HCT116 (cell line): ENCODE results near the gene USP48. TPM values are rescaled to one million over a fixed set of nuclear protein-coding genes. Genes with fewer than 3 reads are reported as not detected.

Source experiments
- ATAC-seq: fragments of 200-7000 bp; cut with Tn5 transposase; 2 replicates; pipeline ENCODE4 v1.9.1; 2020; ENCODE audit warnings: mild to moderate bottlenecking, moderate library complexity
- BruUV-seq: library from RNA; stranded (reverse); fragments of 400-500 nt; replicated peaks from 2 replicates; lab custom pipeline; 2021; lab: Mats Ljungman, UMichigan
- CTCF ChIA-PET: fragments of 300-600 bp; sonication (Branson Sonifier 250); formaldehyde crosslinking; loops from one replicate; lab custom pipeline; 2021; ENCODE audit warnings: antibody characterized with exemption; lab: Charles Lee
- POLR2A ChIA-PET: fragments of 300-600, 350-600 bp; sonication (Branson Sonifier 250); formaldehyde crosslinking; loops from one replicate; lab custom pipeline; 2021; ENCODE audit warnings: antibody characterized with exemption; lab: Charles Lee
- RAD21 ChIA-PET, 2 experiments: fragments of 300-600 bp; sonication (Branson Sonifier 250); formaldehyde crosslinking; loops; one replicate each; lab custom pipeline; 2023; ENCODE audit warnings: low total read pairs in 2 of 2; ENCODE audit not compliant: uncharacterized antibody in 2 of 2, unreplicated experiment in 2 of 2, low non-redundant PET in 1 of 2; lab: Charles Lee
- DNase-seq: peaks from one replicate; pipeline ENCODE4 v3.0.0-alpha.2; 2010; ENCODE audit warnings: low read depth, low spot score
- H2AFZ ChIP-seq: fragments of 200-600 bp; shearing (Covaris generic), sonication (generic); 2 replicates; pipeline ENCODE4 v1.6.1; 2017; ENCODE audit warnings: low read depth, mixed run types, mixed read lengths, antibody characterized with exemption, low read length; ENCODE audit not compliant: poor library complexity, severe bottlenecking
- H3K27ac ChIP-seq: 2 replicates; pipeline ENCODE4 v1.5.1; 2012; ENCODE audit warnings: low read depth, low read length
- H3K27me3 ChIP-seq: fragments of 200-600 bp; sonication (generic); 2 replicates; pipeline ENCODE4 v1.6.1; 2016; ENCODE audit warnings: mixed run types, low read length, mixed read lengths; ENCODE audit not compliant: insufficient read depth
- H3K36me3 ChIP-seq, 2 experiments: fragments of 200-500 bp in 1 of 2; fragments of 200-600 bp in 1 of 2; sonication (Bioruptor generic) in 1 of 2; sonication (generic) in 1 of 2; 2 replicates each; pipeline versions ENCODE4 v1.5.1 to v1.6.1; 2014 to 2016; ENCODE audit warnings: low read length in 2 of 2, inconsistent platforms in 1 of 2, mixed read lengths in 1 of 2, mixed run types in 1 of 2; ENCODE audit not compliant: insufficient read depth in 2 of 2, control insufficient read depth in 1 of 2
- H3K4me1 ChIP-seq, 2 experiments: fragments of 200-600 bp in 1 of 2; sonication (generic) in 1 of 2; 2 replicates each; pipeline versions ENCODE4 v1.5.1 to v1.6.1; 2012 to 2017; ENCODE audit warnings: low read length in 2 of 2, inconsistent platforms in 1 of 2, mild to moderate bottlenecking in 1 of 2, mixed read lengths in 1 of 2, mixed run types in 1 of 2, moderate library complexity in 1 of 2; ENCODE audit not compliant: insufficient read depth in 2 of 2, control insufficient read depth in 1 of 2
- H3K4me2 ChIP-seq: fragments of 200-600 bp; sonication (generic); 2 replicates; pipeline ENCODE4 v1.6.1; 2017; ENCODE audit warnings: mixed run types, low read length, mixed read lengths
- H3K4me3 ChIP-seq, 2 experiments: fragments of 200-600 bp in 1 of 2; sonication (generic) in 1 of 2; replicated peaks in 1 of 2; 2 replicates each; pipeline ENCODE4 v1.5.1; 2011 to 2016; ENCODE audit warnings: low read length in 2 of 2, control low read depth in 1 of 2, low read depth in 1 of 2, mild to moderate bottlenecking in 1 of 2, mixed read lengths in 1 of 2, mixed run types in 1 of 2
- H3K79me2 ChIP-seq: fragments of 200-600 bp; sonication (generic); 2 replicates; pipeline ENCODE4 v1.6.1; 2017; ENCODE audit warnings: mild to moderate bottlenecking, mixed run types, low read length, moderate library complexity, mixed read lengths; ENCODE audit not compliant: insufficient read depth
- H3K9ac ChIP-seq: fragments of 200-600 bp; sonication (generic); 2 replicates; pipeline ENCODE4 v1.6.1; 2016; ENCODE audit warnings: low read length, mixed read lengths
- H3K9me2 ChIP-seq: fragments of 200-600 bp; sonication (generic), shearing (Covaris generic); 2 replicates; pipeline ENCODE4 v1.6.1; 2017; ENCODE audit warnings: mixed run types, mild to moderate bottlenecking, moderate library complexity; ENCODE audit not compliant: insufficient read depth
- H3K9me3 ChIP-seq, 2 experiments: fragments of 200-500 bp in 1 of 2; fragments of 200-600 bp in 1 of 2; sonication (Bioruptor generic) in 1 of 2; sonication (generic) in 1 of 2; 2 replicates each; pipeline ENCODE4 v1.6.1; 2014 to 2017; ENCODE audit warnings: low read length in 2 of 2, mixed read lengths in 2 of 2, inconsistent platforms in 1 of 2, low read depth in 1 of 2, mild to moderate bottlenecking in 1 of 2, mixed run types in 1 of 2, moderate library complexity in 1 of 2; ENCODE audit not compliant: control insufficient read depth in 1 of 2, insufficient read depth in 1 of 2
- H4K20me1 ChIP-seq: fragments of 200-600 bp; sonication (generic), shearing (Covaris generic); 2 replicates; pipeline ENCODE4 v1.6.1; 2017; ENCODE audit warnings: mixed run types, mild to moderate bottlenecking, moderate library complexity; ENCODE audit not compliant: insufficient read depth
- EGR1 ChIP-seq: IDR thresholded peaks from 2 replicates; pipeline ENCODE4 v1.6.1; 2012; ENCODE audit warnings: low read depth
- ELF1 ChIP-seq: IDR thresholded peaks from 2 replicates; pipeline ENCODE4 v1.6.1; 2012; ENCODE audit warnings: low read depth, borderline replicate concordance
- EZH2 ChIP-seq: fragments of 200-600 bp; sonication (generic); IDR thresholded peaks from 2 replicates; pipeline ENCODE4 v1.6.1; 2017; ENCODE audit warnings: antibody characterized with exemption, mixed run types
- FOSL1 ChIP-seq: IDR thresholded peaks from 2 replicates; pipeline ENCODE4 v1.6.1; 2012; ENCODE audit warnings: low read depth
- POLR2A ChIP-seq: IDR thresholded peaks from 2 replicates; pipeline ENCODE4 v1.7.0; 2011; ENCODE audit warnings: borderline replicate concordance; ENCODE audit not compliant: insufficient read depth, insufficient read length; ENCODE audit errors: extremely low read depth
- POLR2AphosphoS5 ChIP-seq: IDR thresholded peaks from 2 replicates; pipeline ENCODE4 v1.6.1; 2011; ENCODE audit warnings: mild to moderate bottlenecking, low read depth, low read length, moderate library complexity
- RAD21 ChIP-seq: IDR thresholded peaks from 2 replicates; pipeline ENCODE4 v1.6.1; 2012; ENCODE audit warnings: low read depth, mild to moderate bottlenecking
- SIN3A ChIP-seq: IDR thresholded peaks from 2 replicates; pipeline ENCODE4 v1.6.1; 2012; ENCODE audit warnings: low read depth
- SP1 ChIP-seq: IDR thresholded peaks from 2 replicates; pipeline ENCODE4 v1.6.1; 2012; ENCODE audit warnings: low read depth
- SRF ChIP-seq: IDR thresholded peaks from 2 replicates; pipeline ENCODE4 v1.6.1; 2012; ENCODE audit warnings: low read depth
- TCF7L2 ChIP-seq: IDR thresholded peaks from 2 replicates; pipeline ENCODE4 v1.7.0; 2011; ENCODE audit warnings: borderline replicate concordance, inconsistent platforms; ENCODE audit not compliant: insufficient read depth, insufficient read length; ENCODE audit errors: extremely low read depth
- YY1 ChIP-seq: IDR thresholded peaks from 2 replicates; pipeline ENCODE4 v1.6.1; 2011; ENCODE audit warnings: low read length, low read depth, moderate library complexity, mild to moderate bottlenecking; ENCODE audit not compliant: insufficient replicate concordance; ENCODE audit errors: extremely low read depth
- ZFX ChIP-seq: fragments of 450-650 bp; IDR thresholded peaks from 2 replicates; pipeline ENCODE4 v1.6.1; 2017
- ZNF274 ChIP-seq: fragments of 200-500 bp; sonication (Bioruptor generic); IDR thresholded peaks from 2 replicates; pipeline ENCODE4 v1.6.1; 2014; ENCODE audit warnings: mild to moderate bottlenecking, low read depth, low read length, inconsistent platforms
- intact Hi-C: fragments of 100-400 bp; cut with micrococcal nuclease; formaldehyde crosslinking; loops from 2 replicates; pipeline ENCODE4 v1.10.0; 2022
- total RNA-seq: library from RNA; stranded (reverse); gene quantifications from one replicate; pipeline ENCODE4 v1.2.1, GENCODE V29; 2021; ENCODE audit not compliant: unreplicated experiment
- TF ChIP-seq, protein P1 (sequence below): IDR thresholded peaks from 2 replicates; pipeline ENCODE4 v1.6.1; 2012
- TF ChIP-seq, protein P2 (sequence below): IDR thresholded peaks from 2 replicates; pipeline ENCODE4 v1.6.1; 2011; ENCODE audit warnings: mild to moderate bottlenecking, low read length, moderate library complexity; ENCODE audit not compliant: insufficient replicate concordance; ENCODE audit errors: extremely low read depth
- TF ChIP-seq, protein P3 (sequence below): IDR thresholded peaks from 2 replicates; pipeline ENCODE4 v1.6.1; 2012
- TF ChIP-seq, protein P4 (sequence below), 3 experiments: fragments of 200-600 bp in 1 of 3; sonication (generic) in 1 of 3; IDR thresholded peaks in 2 of 3; conservative IDR thresholded peaks in 1 of 3; 2 replicates each; pipeline ENCODE4 v1.5.1; 2012 to 2017; ENCODE audit warnings: low read depth in 2 of 3, low read length in 2 of 3, antibody characterized with exemption in 1 of 3, borderline replicate concordance in 1 of 3, control low read depth in 1 of 3, mild to moderate bottlenecking in 1 of 3, mixed read lengths in 1 of 3, mixed run types in 1 of 3, moderate library complexity in 1 of 3; ENCODE audit not compliant: insufficient read depth in 1 of 3

The USP48 gene
- total RNA-seq, 1 experiment from 2014 or later = 54.8 TPM

DNA sequence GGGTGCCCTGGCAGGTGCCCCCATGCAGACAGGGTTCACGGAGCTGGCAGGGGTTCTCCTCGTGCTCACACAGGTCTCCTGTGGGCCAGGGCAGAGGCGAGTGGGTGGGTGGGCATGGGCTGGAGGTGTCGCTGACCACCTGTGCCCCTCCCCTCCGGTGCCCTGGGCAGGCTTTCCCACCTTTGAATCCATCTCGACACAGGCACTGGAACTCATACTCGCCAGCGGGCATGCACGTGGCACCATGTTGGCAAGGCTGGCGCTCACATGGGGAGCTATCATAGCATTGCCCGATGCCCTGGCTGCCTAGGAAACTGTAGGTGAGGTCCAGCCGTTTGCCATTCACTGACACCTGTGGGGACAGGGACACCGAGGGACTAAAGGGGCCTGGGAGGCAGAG lies 45.1 kb upstream of the USP48 start:
- Histone ChIP-seq H3K27ac (no peak overlapping the region), H3K4me3 (no peak overlapping the region), H3K9ac (no peak overlapping the region), H2AFZ (no peak overlapping the region), H3K36me3 (no peaks in the 10 kb centered on the region; a peak in 1 of 4 replicates), H3K4me2 (no peak overlapping the region), H3K9me3 (no peaks in the 10 kb centered on the region), H3K4me1 (no peaks in the 10 kb centered on the region), H3K27me3 (no peaks in the 10 kb centered on the region), H3K9me2 (no peaks in the 10 kb centered on the region), H4K20me1 (no peaks in the 10 kb centered on the region), H3K79me2 (no peaks in the 10 kb centered on the region)
- POLR2A ChIA-PET = no interaction called here
- RAD21 ChIA-PET = no interaction called here
- BruUV-seq = no TSS peak
- CTCF ChIA-PET = no interaction called here
- TF ChIP-seq FOSL1 (no peak), RAD21 (no peak), EZH2 (no peak), SRF (no peak), POLR2AphosphoS5 (no peak), SP1 (no peak), ZNF274 (no peak), TCF7L2 (no peak), EGR1 (no peak), SIN3A (no peak), ZFX (no peak), POLR2A (no peak), YY1 (no peak), ELF1 (no peak)
- TF ChIP-seq, protein P1, sequence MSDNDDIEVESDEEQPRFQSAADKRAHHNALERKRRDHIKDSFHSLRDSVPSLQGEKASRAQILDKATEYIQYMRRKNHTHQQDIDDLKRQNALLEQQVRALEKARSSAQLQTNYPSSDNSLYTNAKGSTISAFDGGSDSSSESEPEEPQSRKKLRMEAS = no peak
- TF ChIP-seq, protein P2, sequence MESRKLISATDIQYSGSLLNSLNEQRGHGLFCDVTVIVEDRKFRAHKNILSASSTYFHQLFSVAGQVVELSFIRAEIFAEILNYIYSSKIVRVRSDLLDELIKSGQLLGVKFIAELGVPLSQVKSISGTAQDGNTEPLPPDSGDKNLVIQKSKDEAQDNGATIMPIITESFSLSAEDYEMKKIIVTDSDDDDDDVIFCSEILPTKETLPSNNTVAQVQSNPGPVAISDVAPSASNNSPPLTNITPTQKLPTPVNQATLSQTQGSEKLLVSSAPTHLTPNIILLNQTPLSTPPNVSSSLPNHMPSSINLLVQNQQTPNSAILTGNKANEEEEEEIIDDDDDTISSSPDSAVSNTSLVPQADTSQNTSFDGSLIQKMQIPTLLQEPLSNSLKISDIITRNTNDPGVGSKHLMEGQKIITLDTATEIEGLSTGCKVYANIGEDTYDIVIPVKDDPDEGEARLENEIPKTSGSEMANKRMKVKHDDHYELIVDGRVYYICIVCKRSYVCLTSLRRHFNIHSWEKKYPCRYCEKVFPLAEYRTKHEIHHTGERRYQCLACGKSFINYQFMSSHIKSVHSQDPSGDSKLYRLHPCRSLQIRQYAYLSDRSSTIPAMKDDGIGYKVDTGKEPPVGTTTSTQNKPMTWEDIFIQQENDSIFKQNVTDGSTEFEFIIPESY = no peak
- TF ChIP-seq, protein P3, sequence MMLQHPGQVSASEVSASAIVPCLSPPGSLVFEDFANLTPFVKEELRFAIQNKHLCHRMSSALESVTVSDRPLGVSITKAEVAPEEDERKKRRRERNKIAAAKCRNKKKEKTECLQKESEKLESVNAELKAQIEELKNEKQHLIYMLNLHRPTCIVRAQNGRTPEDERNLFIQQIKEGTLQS = no peak
- TF ChIP-seq, protein P4, sequence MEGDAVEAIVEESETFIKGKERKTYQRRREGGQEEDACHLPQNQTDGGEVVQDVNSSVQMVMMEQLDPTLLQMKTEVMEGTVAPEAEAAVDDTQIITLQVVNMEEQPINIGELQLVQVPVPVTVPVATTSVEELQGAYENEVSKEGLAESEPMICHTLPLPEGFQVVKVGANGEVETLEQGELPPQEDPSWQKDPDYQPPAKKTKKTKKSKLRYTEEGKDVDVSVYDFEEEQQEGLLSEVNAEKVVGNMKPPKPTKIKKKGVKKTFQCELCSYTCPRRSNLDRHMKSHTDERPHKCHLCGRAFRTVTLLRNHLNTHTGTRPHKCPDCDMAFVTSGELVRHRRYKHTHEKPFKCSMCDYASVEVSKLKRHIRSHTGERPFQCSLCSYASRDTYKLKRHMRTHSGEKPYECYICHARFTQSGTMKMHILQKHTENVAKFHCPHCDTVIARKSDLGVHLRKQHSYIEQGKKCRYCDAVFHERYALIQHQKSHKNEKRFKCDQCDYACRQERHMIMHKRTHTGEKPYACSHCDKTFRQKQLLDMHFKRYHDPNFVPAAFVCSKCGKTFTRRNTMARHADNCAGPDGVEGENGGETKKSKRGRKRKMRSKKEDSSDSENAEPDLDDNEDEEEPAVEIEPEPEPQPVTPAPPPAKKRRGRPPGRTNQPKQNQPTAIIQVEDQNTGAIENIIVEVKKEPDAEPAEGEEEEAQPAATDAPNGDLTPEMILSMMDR (IDR thresholded peaks at IDR 0.05 in 2 of 3, conservative IDR thresholded peaks at IDR 0.05 in 1 of 3; ENCODE audit: borderline replicate concordance in 1 of 3, insufficient read depth in 1 of 3, low read depth in 2 of 3, low read length in 2 of 3) = no peak
- intact Hi-C loops = no loop called here
- ATAC-seq = no peak
- no peak for DNase-seq
